Camera-type eye (tissue), 1 donor: ENCODE results near the gene CYP17A1. TPM values are rescaled to one million over a fixed set of nuclear protein-coding genes. Genes with fewer than 3 reads are reported as not detected.

ENCODE experiments used
- total RNA-seq: library from RNA; depleted of rRNA; stranded (reverse); fragments of >200 nt; gene quantifications from one replicate; pipeline ENCODE4 v1.2.3, GENCODE V29; 2014

The CYP17A1 gene
- 0.33 TPM for total RNA-seq

GRCh38 chr10:102837230-102837721 is at the start of gene CYP17A1:
CYP17A1 (minus strand) TSS chr10:102837413; CDS start chr10:102837361, 52 bp downstream.

GRCh38 chr10:102869258-102870198 is 32.3 kb upstream of the CYP17A1 start, which contains the start of gene AS3MT:
AS3MT (plus strand) TSS chr10:102869470; CDS start chr10:102869593, 123 bp downstream.

Other genes with a start within 250 kb of the CYP17A1 start
- gene TRIM8, start 192.9 kb downstream of the CYP17A1 start, total RNA-seq, result 105 TPM
- 21.6 TPM for gene ARL3, start 123.0 kb downstream of the CYP17A1 start, total RNA-seq
- gene SFXN2, start 122.8 kb downstream of the CYP17A1 start, total RNA-seq, result 16.8 TPM
- 80.5 TPM for gene WBP1L, start 93.5 kb downstream of the CYP17A1 start, total RNA-seq
- 49.5 TPM for gene BORCS7, start 16.8 kb upstream of the CYP17A1 start, total RNA-seq
- gene AS3MT, start 32.1 kb upstream of the CYP17A1 start, total RNA-seq, result 15.9 TPM
- gene CNNM2, start 80.9 kb upstream of the CYP17A1 start, total RNA-seq, result 29.4 TPM